Measurements from ENCODE around the gene NUFIP2. TPM values are rescaled to one million over a fixed set of nuclear protein-coding genes. Genes with fewer than 3 reads are reported as not detected.

Gene NUFIP2
- total and polyA plus RNA-seq, 2 donors (not counting 3 experiments of a cell fraction or from before 2014, with no cell fraction given) = 27.2 to 51.1 TPM

DNA sequence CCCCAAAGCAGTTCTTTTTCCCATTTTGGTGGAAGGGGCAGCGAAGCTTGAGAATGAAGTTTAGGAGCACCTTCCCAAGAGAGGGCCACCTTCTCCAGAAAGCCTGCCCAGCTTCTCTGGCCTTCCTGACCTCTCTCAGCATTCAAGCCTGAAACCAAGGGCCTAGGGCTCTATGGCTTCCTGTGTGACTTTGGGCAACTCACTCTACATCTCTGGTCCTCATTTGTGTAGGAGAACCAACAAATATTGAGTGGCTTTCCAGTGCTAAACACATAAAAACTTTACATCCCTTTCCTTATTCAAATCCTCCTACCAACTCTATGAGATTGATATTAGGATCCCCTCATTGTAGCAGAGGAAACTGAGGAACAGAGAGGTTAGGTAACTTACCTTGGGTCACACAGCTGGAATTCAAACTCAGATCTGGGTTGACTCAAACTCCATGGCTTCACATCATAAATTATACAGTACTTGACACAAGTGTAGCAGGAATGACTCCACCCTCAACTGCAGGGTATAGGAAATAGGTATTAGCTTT, 81.8 kb downstream of the NUFIP2 start:
- no peaks in the 10 kb centered on the region for H4K20me1 ChIP-seq (replicated peaks; ENCODE audit: control insufficient read depth, extremely low read depth, insufficient read depth, low read length)
- H3K4me1 ChIP-seq (ENCODE audit: control insufficient read depth, extremely low read depth, insufficient read depth, low read length) = no peaks in the 10 kb centered on the region
- no peaks in the 10 kb centered on the region for H3K9me3 ChIP-seq (replicated peaks; ENCODE audit: control insufficient read depth, insufficient read depth, low read length)
- BruUV-seq (replicated peaks) = no TSS peak
- DNase-seq (ENCODE audit: low read depth, low spot score) (no peak), FAIRE-seq (no peak)
- dilution Hi-C loops (cut with MboI; ENCODE audit: extremely low pct_ligation_motif_present, low sequenced_read_pairs) (no loop called here), intact Hi-C loops (cut with micrococcal nuclease) (no loop called here)
- ChIA-PET CTCF (interaction anchor here (0.7 to 12.1 kb wide), 4 partner anchors 32 to 88 kb away, joined by 3 to 320 read pairs (median 4); partner anchors contain the start of gene MYO18A), POLR2A (interaction anchor here (0.5 kb wide), 1 partner anchor 55 kb away, joined by 4 read pairs; no protein-coding TSS in a partner anchor)
- no peaks in the 10 kb centered on the region for H3K36me3 ChIP-seq (ENCODE audit: control insufficient read depth in 2 of 2, extremely low read depth in 1 of 2, insufficient read depth in 2 of 2, low read length in 2 of 2)
- H3K4me3 ChIP-seq (replicated peaks in 1 of 3; ENCODE audit: insufficient read depth in 1 of 3, low read depth in 1 of 3, low read length in 3 of 3) = no peak overlapping the region
- no peak overlapping the region for H3K27ac ChIP-seq (ENCODE audit: insufficient read depth, low read depth, low read length)
- no peak overlapping the region for H3K9ac ChIP-seq (replicated peaks; ENCODE audit: extremely low read depth, insufficient read depth, low read length)
- no peak for TF ChIP-seq EZH2 (IDR thresholded peaks at IDR 0.05; ENCODE audit: borderline replicate concordance, low read depth, low read length, severe bottlenecking)
- TF ChIP-seq POLR2A (IDR thresholded peaks at IDR 0.05; ENCODE audit: low read depth, low read length) = no peak
- TF ChIP-seq POLR2AphosphoS5 (IDR thresholded peaks at IDR 0.05; ENCODE audit: insufficient read depth, low read depth, low read length) = no peak
- no peak for TF ChIP-seq MYC (IDR thresholded peaks at IDR 0.05; ENCODE audit: low read depth, low read length)
- TF ChIP-seq, protein P1, sequence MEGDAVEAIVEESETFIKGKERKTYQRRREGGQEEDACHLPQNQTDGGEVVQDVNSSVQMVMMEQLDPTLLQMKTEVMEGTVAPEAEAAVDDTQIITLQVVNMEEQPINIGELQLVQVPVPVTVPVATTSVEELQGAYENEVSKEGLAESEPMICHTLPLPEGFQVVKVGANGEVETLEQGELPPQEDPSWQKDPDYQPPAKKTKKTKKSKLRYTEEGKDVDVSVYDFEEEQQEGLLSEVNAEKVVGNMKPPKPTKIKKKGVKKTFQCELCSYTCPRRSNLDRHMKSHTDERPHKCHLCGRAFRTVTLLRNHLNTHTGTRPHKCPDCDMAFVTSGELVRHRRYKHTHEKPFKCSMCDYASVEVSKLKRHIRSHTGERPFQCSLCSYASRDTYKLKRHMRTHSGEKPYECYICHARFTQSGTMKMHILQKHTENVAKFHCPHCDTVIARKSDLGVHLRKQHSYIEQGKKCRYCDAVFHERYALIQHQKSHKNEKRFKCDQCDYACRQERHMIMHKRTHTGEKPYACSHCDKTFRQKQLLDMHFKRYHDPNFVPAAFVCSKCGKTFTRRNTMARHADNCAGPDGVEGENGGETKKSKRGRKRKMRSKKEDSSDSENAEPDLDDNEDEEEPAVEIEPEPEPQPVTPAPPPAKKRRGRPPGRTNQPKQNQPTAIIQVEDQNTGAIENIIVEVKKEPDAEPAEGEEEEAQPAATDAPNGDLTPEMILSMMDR (IDR thresholded peaks at IDR 0.05; ENCODE audit: extremely low read depth in 1 of 2, insufficient read depth in 1 of 2, low read depth in 1 of 2, low read length in 2 of 2) = no peak
- TF ChIP-seq JUN (IDR thresholded peaks at IDR 0.05; ENCODE audit: borderline replicate concordance, insufficient read depth, insufficient read length, low read depth) = no peak
- TF ChIP-seq GATA2 (IDR thresholded peaks at IDR 0.05; ENCODE audit: insufficient read depth, insufficient read length, low read depth, low read length) = no peak
- TF ChIP-seq FOS (IDR thresholded peaks at IDR 0.05; ENCODE audit: borderline replicate concordance, insufficient read depth, low read length) = no peak
- TF ChIP-seq, protein P2, sequence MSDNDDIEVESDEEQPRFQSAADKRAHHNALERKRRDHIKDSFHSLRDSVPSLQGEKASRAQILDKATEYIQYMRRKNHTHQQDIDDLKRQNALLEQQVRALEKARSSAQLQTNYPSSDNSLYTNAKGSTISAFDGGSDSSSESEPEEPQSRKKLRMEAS (IDR thresholded peaks at IDR 0.05; ENCODE audit: insufficient read depth, insufficient read length) = no peak
- H3K79me2 ChIP-seq (ENCODE audit: control insufficient read depth, insufficient read depth, low read length) = no peaks in the 10 kb centered on the region
- H2AFZ ChIP-seq (ENCODE audit: low read depth, low read length) = no peak overlapping the region
- no peaks in the 10 kb centered on the region for H3K27me3 ChIP-seq (ENCODE audit: control insufficient read depth in 2 of 2, insufficient read depth in 2 of 2, low read length in 2 of 2)
- H3K9me1 ChIP-seq (replicated peaks; ENCODE audit: control insufficient read depth, extremely low read depth, insufficient read depth, low read length) = no peaks in the 10 kb centered on the region
- H3K4me2 ChIP-seq (ENCODE audit: insufficient read depth, low read length) = no peak overlapping the region
